HUES64 (cell line): ENCODE data around the gene GABRA6.

Experiments
- H3K27ac ChIP-seq: 2 replicates; pipeline ENCODE4 v1.7.0; 2013; ENCODE audit warnings: low read depth, low read length, inconsistent platforms
- H3K27me3 ChIP-seq: 2 replicates; pipeline ENCODE4 v1.6.1; 2013; ENCODE audit warnings: mild to moderate bottlenecking, low read length; ENCODE audit not compliant: insufficient read depth
- H3K36me3 ChIP-seq: 2 replicates; pipeline ENCODE4 v1.6.1; 2013; ENCODE audit warnings: mild to moderate bottlenecking, low read length; ENCODE audit not compliant: insufficient read depth
- H3K4me1 ChIP-seq: 2 replicates; pipeline ENCODE4 v1.6.1; 2013; ENCODE audit warnings: mild to moderate bottlenecking, low read length, moderate library complexity; ENCODE audit not compliant: insufficient read depth
- H3K4me3 ChIP-seq: 2 replicates; pipeline ENCODE4 v1.5.1; 2013; ENCODE audit warnings: mild to moderate bottlenecking, low read length, moderate library complexity
- H3K9ac ChIP-seq: 2 replicates; pipeline ENCODE4 v1.6.1; 2013; ENCODE audit warnings: mild to moderate bottlenecking, low read depth, low read length
- H3K9me3 ChIP-seq: 2 replicates; pipeline ENCODE4 v1.6.1; 2013; ENCODE audit warnings: low read depth, low read length; ENCODE audit not compliant: insufficient read depth
- WGBS: fragments of 150-250, 120-280 bp; methylation state at CpG from one replicate; pipeline ENCODE4 v1.1.7; 2013; ENCODE audit warnings: missing lambda C conversion rate; 5-methylcytosine and 5-hydroxymethylcytosine counted together

Gene GABRA6

GRCh38 chr5:161751265-161751664 is 65.7 kb downstream of the GABRA6 start:
- WGBS = 87% methylated on average over 10 of the region's 10 CpGs
- no peak overlapping the region for H3K27ac ChIP-seq
- no peaks in the 10 kb centered on the region for H3K9me3 ChIP-seq
- H3K9ac ChIP-seq = no peak overlapping the region
- no peak overlapping the region for H3K4me3 ChIP-seq
- H3K27me3 ChIP-seq = no peaks in the 10 kb centered on the region
- H3K4me1 ChIP-seq = no peaks in the 10 kb centered on the region
- no peaks in the 10 kb centered on the region for H3K36me3 ChIP-seq
